GM18907 (cell line): Measurements from ENCODE around the gene PLXND1.
"Not testable (repeated sequence)": the region's sequence is repeated elsewhere in the genome, so short reads cannot be mapped to it uniquely, and the experiment has no call there.

Experiments used
- ATAC-seq: cut with Tn5 transposase; IDR thresholded peaks from one replicate; pipeline ENCODE4 v1.9.1; 2021; ENCODE audit warnings: mild to moderate bottlenecking, moderate library complexity; ENCODE audit not compliant: unreplicated experiment

The PLXND1 gene

DNA sequence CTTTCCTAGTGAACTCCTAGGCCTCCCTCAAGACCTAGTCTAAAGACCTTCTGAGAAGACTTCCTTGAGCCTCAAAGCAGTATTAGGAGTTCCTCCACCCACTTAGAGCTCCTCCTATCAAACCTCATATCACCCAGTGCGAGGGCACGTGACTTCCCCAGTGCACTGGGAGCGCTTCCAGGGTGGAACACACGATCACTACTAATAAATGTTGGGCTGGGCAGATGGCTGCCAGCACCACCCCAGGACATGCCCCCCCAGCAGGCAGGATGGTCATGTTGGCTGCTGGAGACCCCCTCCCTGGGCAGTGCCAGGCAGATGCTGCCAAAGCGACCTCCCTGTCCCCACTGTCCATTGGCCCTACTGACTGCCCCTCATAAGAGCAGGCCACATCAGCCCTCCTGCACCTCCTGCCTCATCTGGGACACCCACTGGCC lies 8.5 kb upstream of the PLXND1 start:
- no peak for ATAC-seq

DNA sequence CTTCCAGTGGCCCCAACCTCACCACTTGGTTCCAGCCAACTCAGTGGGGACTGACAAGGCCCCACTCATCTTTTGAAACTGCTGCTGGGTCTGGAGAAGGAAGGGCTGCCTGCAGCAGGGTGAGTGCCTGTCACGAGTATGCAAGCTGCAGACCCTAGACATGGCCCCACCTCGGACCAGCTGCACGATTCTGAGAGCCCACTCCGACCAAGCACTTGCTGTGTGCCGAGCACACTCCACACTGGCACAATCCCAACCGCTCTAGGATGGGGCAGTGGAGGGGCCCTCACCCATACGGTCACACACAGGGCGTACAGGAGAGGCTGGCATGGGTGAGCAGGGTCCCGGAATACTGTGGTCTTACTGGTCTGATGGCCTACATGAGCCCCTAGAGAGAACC lies 8.0 kb upstream of the PLXND1 start:
- no peak for ATAC-seq

DNA sequence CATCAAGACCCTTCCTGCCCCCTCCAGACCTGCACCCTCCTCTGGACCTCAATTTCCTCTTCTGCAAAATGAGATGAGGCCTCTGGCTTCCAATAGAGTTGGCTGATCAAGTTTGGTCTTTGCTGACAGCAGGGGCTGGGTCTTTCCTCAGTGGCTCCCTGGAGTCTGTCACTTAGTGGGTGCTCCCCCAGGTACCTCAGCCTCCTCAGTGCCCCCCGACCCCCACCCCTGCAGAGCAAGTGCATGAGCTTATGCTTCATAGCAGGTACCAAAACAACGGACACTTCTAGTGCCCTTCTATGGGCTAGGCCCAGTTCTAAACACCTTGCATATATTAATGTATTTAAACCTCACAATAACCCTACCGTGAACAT lies 6.9 kb upstream of the PLXND1 start:
- ATAC-seq = no peak

DNA sequence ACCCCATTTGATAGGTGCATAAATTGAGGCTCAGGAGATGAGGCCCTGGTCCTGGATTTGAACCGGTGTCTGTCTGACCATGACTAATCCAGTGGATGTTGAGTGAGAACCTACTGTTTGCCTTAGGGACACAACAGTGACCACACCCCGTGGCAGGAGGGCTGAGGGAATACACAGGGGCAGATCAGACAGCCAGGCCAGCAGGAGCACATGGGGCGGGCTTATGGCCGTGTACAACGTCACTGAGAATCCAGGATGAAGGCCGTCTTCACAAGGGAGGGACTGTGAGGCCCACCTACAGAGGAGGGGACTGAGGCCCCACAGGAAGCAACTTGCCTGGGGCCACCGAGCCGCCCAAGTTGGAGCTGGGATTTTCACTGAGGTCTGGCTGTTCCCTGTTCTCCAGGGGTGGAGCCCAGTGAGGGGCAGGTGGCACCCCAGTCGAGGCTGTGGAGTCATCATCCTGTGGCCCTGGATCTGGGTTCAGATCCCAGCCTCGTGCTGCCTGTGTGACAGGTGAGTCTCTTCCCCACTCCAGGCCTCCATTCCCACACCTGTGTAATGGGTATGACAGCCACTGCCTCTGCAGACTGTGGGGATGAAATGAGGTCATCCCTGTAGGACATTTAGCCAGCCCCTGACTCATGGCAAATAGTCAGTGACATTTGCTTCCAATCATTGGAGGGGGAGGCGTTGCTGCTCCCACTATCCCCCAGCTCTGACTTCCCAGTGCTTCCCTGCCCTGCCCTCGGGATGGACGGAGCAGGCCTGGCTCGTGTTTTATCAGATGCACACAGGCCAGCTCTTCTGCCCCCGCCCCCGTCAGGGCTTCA lies 6.3 kb upstream of the PLXND1 start:
- ATAC-seq = no peak

DNA sequence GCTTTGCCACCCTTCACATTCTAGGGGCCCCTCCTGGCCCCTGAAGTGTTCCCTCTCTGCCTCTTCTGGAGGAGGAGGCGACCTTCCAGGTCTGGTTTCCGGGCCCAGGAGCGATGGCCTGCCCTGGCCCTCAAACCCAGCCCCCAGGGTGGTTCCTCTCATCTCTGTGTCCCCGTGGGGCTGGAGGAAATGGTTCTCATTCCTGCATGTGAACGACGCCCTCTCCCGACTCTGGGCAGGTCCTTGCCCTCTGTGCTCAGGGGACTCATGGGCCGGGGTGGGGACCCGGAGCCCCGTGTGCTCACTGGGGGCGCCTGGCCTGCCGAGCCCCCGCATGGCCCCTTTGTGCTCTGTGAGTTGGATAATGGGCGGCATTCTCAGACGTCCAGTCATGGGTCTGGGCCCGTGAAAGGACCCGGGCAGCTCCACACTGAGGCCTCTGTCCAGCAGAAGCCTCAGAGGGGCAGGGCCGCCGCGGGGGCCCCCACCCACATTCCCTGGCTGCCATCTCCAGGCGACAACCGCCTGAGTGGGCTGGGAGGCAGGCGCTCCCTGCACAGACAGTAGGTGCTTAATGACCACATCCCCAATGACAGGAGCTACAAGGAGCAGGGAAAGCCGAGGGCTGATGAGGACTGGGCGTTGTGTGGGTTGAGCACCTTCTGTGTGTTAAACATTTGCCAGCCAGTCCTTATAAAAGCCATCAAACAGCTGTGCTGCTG lies 5.5 kb upstream of the PLXND1 start:
- no peak for ATAC-seq

DNA sequence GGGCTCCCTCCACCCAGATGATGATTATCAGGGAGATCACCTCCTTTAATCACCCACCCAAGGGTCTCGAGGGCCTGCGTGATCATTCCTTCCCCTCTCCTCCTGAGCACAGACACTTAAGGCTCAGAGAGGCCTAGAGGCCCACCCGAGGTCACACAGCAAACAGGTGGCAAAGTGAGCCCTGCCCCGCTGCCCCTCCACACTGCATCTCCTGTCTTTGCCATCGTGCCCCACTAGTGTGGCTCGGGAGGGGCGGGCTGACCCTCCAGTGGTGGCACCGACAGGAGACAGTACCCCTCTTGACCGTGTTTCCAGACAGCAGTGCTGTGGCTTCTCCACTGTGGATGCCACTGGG lies 4.9 kb upstream of the PLXND1 start:
- ATAC-seq = no peak

DNA sequence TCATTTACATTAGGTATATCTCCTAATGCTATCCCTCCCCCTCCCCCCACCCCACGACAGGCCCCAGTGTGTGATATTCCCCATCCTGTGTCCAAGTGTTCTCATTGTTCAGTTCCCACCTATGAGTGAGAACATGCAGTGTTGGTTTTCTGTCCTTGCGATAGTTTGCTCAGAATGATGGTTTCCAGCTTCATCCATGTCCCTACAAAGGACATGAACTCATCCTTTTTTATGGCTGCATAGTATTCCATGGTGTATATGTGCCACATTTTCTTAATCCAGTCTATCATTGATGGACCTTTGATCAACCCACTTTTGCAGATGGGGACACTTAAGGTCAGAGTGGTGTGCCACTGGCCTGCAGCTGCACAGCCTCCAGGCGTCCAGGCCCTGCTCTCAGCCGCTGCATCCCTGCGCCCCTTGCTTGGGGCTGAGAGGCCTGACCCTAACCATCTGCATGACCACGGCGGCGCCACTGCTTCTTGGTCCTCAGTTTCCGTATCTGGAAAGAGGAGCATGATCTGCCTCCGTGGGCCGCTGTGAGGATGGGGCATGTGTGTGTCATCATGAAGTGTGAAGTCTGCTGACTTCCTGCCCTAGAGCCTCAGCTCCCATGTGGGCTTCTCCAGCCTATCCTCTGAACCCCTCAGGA lies 4.4 kb upstream of the PLXND1 start:
- ATAC-seq = not testable (repeated sequence)

DNA sequence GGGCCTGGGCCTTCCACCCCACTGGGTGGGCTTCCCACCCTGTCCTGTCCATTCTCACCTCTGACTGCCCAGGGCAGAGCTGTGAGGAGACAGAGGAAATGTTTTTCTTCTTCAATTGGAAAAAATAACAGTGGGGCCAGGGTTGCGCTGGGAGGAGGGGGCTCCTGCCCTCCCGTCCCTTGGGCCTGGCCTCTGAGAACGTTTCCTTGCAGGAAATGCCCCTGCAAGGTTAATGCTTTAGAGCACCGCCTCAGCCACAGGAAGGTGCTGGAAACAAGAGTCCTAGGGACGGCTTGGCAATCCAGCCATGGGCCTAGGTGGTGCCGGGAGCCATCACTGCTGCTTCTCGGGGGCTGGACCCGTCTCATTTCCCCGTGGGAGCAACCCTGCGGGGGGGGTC lies 3.8 kb upstream of the PLXND1 start:
- ATAC-seq = no peak

DNA sequence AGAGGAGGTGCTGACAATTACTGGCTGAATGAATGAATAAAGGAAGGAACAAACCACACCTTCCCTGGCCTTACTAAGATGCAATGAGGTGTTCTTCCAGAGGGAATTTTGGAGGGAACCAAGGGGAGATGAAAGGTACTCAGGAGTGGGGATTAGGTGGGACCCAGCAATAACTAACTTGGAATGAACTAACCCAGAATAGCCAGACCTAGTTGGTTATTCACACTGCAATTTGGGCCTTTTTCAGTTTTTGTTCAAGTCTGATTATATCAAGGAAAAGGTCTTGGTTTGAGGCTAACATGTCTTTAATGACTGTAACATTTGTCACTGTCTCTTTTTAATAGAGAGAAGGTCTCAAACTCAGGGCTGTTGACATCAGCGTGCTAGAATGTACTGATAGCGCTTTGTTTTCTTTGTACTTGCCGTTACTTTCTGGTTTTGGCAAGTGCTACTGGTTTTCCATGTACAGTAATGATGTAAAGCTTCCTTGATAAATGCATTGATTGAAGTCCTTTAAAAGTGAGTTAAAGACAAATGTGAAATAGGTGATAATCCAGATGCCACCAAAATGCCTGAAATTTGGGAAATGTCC lies 3.2 kb upstream of the PLXND1 start:
- no peak for ATAC-seq

DNA sequence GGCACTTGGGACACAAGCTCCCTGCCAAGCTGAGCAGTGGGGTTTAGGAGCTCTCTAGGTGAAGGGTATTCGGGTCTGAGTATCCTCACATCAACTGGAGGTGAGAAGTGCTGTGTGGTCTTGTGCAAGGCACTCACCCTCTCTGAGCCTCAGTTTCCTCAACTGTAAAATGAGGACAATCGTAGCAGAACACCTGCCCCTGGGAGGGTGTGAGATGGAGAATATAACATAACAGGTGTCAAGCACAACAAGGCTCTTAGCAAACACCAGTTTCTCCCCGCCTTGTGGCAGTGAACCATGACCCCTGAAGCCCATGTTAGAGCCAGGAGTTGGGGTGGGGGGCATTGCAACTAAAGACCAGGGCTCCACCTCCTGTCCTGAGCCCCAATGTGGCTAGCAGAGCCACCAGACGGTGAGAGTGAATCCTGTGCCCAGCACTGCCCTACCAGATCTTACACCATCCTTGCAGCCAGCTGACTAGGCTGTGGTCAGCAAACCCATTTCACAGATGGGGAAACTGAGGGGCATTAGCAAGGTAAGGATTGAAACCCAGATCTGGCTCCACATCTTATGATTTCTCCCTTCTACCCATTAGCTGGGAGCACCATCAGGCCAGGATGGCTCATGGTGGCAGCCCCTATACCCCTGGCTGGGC lies 2.6 kb upstream of the PLXND1 start:
- no peak for ATAC-seq

DNA sequence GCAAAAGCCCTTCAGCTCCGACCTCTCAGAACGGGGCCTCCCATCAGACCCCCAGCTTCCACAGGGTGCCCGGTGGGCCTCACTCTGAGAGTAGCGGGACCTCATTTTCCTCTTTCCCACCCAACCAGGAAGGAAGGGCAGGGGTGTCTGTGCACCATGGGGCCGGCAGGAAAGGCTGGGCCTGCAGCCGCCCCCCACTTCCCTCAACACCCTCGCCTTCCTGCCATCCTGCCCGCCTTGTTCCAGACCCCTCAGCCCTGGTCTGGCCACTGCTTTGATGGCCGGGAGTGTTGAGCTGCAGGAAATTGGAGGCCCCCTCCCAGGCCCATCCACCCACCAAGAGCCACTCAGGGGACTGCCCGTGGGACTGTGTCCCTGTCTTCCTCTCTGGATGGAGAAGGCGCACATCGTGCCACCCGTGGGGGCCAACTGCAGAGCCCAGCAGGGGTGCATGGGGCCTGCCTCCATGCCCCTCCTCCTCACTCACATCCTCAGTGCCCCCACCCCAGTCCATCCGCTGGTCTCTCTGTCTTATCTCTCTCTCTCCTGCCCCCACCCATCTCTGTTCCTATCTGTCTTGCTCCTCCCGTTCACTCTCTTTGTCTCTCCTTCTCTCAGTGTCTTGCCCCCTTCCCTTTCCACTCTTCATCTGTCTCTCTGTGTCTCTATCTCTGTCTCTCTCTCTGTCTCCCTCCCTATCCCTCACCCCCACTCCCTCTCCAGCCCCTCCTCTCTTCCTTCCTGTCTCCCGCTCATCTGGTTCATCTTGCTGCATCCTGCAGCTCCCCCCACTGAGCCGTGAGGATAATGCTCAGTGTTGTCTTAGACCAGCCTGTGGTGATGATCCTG lies 1.8 kb upstream of the PLXND1 start:
- ATAC-seq = no peak

DNA sequence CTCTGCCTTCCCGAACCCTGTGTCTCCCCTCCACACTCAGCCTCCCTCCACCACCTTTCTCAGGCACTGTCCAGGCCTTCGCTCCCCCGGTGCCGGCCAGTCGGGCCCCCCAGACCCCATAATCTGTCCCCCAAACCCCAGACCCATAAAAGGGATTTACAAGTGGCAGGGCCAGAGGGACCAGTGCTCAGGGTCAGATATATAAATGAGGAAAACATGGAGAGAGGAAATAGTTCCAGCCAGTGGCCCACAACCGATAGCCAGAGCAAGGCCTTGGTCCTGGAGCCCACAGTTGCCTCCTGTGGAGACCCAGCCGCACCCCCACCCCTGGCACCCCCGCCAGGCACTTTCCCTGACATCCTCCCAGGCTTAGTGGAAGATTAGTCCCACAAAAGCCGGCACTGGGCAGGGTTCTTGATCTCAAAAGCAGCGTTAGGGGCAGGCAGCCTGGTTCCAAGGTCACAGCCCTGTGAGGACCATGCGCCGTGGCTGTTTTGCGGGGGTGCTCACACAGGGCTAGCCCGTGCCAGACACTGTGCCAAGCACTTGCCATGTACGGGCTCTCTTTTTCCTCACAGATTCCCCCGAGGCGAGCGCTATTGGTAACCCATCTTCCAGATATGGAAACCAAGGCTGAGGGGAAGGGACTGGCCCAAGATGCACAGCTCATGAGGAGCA lies 1.1 kb upstream of the PLXND1 start:
- no peak for ATAC-seq

DNA sequence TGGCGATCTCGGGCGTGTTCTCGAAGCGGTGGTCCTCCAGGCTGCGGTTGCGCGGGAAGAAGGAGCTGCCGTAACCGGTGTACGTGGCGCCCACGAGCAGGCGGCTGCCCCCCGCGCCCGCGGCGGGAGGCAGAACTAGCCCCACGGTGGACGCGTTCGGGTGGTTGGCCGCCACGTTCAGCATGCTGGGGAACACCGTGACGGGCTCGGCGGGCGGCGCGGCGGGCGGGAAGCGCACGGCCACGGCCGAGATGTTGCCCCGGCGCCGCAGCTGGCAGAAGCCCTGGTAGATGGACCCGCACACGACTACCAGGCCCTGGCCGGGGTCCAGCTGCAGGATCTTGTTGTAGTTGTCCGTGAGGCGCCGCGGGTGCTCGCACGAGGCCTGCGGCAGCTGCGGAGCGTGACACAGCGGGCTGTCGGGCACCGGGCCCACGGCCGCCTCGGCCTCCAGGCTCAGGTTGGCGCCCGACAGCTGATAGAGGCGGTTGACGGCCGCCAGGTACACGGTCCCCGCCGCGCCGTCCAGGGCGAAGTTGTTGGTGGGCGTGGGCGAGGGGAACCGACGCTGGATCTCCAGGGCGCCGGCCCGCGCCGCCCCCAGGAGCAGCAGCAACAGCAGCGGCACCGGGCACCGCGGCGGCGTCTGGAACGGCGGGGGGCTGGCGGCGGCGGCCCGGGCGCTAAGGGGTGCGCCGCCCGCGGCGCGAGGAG lies 397 bp downstream of the PLXND1 start:
- no peak for ATAC-seq

DNA sequence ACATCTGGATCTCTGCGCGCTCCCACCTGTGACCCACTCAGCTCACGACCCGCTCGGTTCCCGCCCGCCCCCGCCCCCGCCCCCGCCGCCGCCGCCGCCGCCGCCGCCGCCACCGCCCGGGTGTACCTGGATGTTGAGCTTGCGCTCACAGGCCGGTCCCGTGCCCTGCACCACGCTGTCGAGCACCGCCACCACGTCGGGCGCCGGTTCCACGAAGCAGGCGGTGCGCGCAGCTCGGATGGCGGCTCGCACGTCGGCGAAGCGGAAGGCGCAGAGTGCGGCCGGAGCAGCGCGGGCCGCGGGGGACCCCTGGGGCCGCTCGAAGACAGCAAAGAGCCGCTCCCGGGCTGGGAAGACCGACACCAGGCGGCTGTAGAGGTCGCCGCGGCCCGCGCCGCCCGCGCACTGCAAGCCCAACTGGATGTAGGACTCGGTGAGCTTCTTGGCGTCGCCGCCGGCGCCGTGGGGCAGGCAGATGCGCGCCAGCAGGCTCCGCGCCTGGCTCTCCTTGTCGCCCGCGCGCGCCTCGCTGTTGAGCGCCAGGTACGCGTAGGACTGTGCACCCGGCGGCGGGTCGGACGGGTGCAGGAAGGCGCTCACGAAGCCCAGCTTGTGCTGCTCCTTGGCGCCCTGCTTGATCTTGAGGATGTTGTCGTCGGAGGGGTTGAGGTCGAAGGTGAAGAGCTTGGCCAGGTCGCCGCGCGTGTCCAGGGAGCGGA lies 1.1 kb downstream of the PLXND1 start:
- ATAC-seq = no peak

DNA sequence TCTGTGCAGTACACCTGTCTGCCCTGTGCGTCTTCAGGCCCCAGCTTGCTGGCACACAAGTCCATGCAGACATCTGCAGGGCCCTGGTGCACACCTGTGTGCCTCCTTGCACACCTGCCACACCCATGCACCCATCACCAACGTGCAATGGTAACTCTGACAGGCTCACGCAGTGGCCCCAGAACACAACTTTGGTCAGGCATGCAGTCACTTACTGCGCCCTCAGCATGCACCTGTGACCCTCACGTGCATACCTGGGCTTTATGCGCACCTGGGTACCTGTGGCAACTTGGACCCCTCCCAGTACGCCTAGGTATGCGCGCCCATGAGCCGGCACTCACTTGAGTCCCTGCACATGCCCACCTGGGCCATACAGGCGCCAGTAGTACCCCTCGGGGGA lies 1.7 kb downstream of the PLXND1 start:
- ATAC-seq = no peak

DNA sequence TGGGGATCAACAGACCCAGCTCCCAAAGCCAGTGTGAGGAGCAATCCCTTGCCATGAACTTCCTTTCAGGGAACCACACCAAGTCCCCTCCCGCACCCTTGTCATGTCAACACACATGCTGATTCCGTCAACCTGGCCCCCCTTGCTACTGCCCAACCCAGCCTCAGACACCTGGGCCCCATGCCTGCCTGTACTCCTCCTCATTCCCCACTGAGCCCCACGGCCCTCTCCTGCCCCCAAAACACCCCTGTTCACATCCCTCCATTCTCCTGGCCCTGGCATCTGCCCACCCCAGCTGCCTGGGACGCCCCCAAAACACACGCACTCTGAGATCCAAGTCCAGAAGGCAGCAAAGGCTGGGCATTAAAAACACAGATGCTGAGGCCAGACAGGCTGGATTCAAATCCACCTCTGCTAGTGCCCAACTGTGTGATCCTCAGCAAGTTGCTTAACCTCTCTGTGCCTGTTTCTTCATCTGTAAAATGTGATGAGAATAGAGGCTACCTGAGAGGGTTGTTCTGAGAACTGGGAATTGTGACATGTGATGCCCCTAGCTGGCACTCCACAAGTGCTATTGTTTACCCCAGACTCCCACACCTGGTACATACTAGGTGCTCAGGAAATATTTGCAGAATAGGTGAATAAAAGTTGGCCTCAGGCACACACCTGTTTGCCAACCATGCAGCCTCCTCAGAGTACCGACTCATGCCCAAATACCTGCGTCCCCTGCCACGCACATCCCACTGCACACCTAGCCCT lies 2.3 kb downstream of the PLXND1 start:
- ATAC-seq = no peak

DNA sequence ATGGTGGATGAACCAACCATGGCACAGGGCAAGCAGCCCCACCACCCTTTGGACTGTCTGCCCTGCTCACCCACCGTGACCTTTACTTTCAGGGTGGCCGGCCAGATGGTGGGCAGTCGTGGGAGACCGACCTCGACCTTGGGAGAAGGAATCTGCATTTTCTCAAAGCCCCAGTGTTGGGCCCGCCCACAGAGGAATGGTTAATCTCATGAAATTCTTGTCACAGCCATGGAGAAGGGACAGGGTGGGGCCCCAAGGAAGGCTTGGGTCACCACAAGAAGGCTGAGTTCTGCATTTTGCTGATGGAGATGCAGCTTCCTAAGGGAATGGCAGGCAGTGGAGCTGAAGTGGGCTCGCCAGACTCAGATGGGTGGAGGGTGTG lies 2.9 kb downstream of the PLXND1 start:
- no peak for ATAC-seq
